Left forelimb (tissue), 1 donor: ENCODE results near the gene TMSB10.
"Not testable (repeated sequence)": the region's sequence is repeated elsewhere in the genome, so short reads cannot be mapped to it uniquely, and the experiment has no call there.

ENCODE experiments used
- DNase-seq: peaks from one replicate; pipeline ENCODE4 v3.0.0-alpha.2; 2018; ENCODE audit warnings: low spot score

The TMSB10 gene

DNA sequence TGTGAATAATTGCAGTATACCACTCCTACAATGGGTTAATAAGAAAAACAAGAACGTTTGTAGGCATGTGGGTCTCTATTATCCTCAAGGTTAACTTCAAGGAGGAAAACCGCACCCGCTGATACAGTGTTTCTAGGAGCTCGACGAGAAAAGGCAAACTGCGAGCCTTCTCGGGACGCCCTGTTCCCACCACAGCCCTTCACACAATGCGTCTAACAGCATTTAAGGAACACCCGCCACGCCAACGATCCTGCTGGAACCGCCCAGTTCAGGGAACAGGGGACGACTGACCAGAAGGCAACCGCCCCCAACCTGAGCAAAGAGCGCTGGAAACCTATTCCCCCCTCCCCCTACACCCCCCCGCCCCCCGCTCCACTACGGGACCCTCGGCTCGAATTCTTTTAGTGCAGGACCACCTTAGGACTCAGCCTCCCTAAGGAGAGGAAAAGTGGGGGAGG is 710 bp upstream of the TMSB10 start:
- DNase-seq = peak; percentile 88

GRCh38 chr2:84906108-84906899 is 848 bp downstream of the TMSB10 start:
- no peak for DNase-seq

GRCh38 chr2:84906900-84907714 is 1.7 kb downstream of the TMSB10 start:
- DNase-seq = no peak

GRCh38 chr2:84908948-84909713 is 3.7 kb downstream of the TMSB10 start:
- no peak for DNase-seq

- DNase-seq = no peak
Observed at GRCh38 chr2:84911135-84911678, 5.8 kb downstream of the TMSB10 start.

DNA sequence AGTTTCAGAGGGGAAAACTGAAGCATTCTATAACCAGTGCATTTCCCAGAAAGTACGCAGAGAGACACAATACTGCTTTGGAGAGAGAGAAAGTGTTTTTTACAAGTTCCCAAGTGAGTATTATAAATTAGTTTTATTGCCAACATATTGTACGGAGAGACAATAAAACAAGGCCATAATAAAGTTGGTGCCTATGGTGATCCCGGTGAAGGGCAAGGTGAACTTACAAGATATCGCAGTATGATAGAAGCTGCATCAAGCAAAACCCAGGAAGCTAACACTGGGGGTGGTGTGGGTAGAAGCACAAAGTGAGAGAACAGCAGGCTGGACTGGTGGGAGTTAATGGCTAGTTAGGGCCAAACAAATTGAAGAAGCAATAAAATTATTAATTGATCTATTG is 7.5 kb downstream of the TMSB10 start:
- DNase-seq = no peak

DNA sequence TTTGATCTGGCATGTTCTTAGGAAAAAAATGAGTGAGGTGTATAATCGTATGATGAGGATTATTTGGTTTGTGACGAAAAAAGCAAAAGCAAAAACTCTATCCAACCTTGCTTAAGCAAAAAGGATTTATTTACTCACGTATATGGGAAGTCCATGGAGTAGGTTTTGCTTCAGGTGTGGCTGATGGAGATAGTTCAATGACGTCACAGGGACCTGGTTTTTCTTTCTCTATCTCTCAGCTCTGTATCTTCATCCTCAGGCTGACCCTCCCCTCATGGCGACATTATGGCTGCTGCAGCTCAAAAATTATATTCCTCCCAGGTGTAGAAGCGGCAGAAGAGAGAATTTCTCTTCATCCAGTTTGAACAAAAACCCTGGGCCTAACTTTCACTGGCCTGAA is 8.9 kb downstream of the TMSB10 start:
- DNase-seq = no peak

GRCh38 chr2:84915675-84916074 is 10.2 kb downstream of the TMSB10 start:
- DNase-seq = not testable (repeated sequence)

GRCh38 chr2:84917821-84918220 is 12.4 kb downstream of the TMSB10 start:
- not testable (repeated sequence) for DNase-seq

DNA sequence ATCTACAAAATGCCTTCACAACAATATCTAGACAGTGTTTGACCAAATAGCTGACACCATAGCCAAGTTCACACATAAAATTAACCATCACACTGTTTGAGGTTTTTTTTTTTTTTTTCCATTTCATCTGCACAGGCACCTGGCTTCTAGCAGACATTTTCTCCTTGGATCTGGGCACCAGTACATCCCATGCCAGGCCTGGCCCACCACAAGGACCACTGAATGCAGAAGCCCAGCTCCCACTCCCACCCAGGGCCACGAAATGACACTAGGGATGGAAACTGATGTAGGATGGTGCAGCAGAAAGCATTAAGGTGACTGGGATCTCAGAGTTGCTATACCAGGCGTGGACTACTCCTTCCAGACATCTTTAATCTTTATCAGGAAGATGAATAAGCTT is 13.0 kb downstream of the TMSB10 start:
- DNase-seq = no peak

DNA sequence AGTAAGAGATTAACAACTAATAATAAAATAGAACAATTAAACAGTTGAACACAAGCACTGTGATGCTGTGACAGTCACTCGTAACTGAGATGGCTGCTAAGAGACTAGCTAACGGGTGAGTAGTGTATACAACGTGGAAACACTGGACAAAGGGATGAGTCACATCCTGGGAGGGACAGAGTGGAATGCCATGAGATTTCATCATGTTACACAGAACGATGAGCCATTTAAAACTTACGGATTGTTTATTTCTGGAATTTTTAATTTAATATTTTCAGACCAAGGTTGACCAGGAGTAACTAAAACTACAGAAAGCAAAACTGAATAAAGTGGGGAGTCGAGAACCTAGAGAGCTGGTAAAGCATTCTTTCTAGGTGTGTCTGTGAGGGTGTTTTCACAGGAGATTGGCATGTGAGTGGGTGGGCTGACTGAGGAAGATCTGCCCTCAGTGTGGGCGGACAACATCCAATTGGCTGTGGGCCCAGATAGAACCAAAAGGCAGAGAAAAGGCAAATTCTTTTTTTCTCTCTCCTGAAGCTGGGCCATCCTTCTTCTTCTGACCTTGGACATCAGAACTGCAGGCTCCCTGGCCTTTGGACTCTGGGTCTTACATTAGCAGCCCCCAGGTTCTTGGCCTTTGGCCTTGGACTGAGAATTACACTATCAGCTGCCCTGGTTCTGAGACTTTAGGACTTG is 14.6 kb downstream of the TMSB10 start:
- DNase-seq = no peak

- no peak for DNase-seq
Observed at GRCh38 chr2:84923009-84923408, 17.6 kb downstream of the TMSB10 start.

DNA sequence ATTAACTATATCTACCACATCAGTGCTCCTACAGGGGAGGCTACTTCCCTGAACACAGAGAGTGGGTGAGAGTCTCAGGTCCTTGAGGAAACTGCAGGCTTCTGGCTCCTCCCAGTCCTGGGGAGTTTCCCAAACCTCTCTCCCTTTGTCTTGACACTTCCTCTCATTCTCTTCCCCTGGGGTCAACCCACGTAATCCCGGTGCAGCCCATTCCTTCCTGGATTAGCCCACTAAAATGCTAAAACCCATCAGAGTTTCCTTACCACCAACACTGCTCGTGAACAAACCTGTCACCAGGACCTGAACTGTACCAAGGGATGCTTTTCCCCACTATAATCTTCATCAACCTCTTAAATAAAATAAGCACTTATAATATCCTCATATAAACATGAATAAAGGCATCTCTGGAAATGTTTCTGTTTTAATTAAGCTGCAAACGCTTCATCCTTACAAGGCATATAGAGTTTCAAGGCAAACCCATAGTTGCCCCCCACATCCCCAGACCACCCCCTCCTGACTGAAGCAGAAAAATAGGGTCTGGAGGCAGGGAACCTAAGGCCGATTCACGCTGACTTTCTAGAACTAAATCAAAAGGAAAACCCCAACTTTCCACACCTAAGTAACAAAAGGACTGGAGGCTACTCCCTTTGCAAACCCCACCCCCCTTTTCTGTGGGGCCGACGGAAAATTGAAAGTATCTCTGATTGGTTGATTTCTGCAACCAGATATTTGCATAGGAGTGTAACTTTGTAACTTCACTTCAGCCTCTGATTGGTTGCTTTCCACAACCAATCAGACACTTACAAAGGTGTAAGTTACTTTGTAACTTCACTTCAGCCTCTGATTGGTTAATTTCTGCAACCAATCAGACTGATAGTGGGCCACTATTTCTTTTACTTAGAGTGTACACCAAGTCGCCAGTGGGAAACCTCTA is 19.0 kb downstream of the TMSB10 start:
- DNase-seq = no peak

GRCh38 chr2:84925336-84925723 is 19.9 kb downstream of the TMSB10 start:
- DNase-seq = no peak

DNA sequence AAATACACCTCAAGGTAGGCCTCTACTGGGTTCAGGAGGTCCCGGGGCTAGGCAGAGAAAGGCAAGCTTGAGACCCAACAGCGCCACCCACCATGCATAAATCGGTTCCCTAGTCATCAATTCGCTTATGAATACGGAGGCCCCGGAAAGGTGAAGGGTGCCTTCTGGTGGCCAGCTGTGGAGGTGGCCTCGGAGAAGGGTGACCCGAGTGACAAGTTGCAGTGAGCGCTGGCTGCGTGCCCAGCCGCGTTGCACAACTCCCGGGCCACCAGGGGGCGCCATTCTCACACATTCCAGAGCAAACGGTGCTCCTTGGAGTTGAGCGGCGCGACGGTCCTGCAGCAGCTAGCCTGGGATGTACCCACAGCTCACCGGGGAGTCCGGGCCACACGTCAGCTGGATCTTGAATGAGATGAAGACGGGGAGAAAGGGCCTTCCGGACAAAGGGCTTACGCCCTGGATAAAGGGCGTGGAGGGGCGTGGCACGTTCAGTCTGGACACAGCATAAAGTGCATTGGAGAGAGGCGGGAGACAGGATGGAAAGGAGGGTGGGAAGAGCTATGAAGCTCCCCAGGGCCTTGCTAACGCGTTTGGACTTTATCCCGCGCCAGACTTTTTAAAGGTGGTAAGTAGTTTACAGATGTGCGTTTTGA is 20.4 kb downstream of the TMSB10 start:
- DNase-seq = peak; percentile 93

GRCh38 chr2:84927275-84927627 is 21.8 kb downstream of the TMSB10 start:
- no peak for DNase-seq

DNA sequence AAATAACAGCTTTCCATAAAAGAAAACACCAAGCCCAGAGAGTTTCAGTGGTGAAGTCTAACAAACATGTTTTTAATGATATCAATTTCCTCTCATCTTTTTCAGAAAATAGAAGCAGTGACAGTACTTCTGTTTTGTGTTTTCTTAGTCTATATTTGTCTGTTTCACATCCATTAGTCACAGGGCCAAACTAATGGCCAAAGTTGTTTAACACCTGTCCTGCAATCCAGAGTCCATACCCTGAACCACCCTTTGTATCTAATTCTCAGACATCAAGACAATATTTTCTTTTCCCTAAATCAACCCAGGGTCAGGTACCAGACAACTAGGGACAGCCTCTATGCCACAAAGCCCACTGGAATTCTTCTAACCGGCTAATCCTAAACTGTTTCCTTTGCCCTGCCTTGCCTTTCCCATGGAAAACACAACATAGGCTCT is 25.9 kb downstream of the TMSB10 start:
- no peak for DNase-seq

- no peak for DNase-seq
Observed at GRCh38 chr2:84938194-84938879, 32.9 kb downstream of the TMSB10 start.

GRCh38 chr2:84939426-84940087 is 34.1 kb downstream of the TMSB10 start:
- DNase-seq = no peak
